Endothelial cell (in vitro differentiated cells): Measurements from ENCODE around the gene SPOP. TPM values are rescaled to one million over a fixed set of nuclear protein-coding genes. Genes with fewer than 3 reads are reported as not detected.

ENCODE experiments used
- DNase-seq: peaks from one replicate; pipeline ENCODE4 v3.0.0; 2021; ENCODE audit warnings: low spot score
- H3K27ac Mint-ChIP-seq: one replicate; pipeline ENCODE4 v1.8.0; 2021; ENCODE audit warnings: mixed read lengths, inconsistent platforms; ENCODE audit not compliant: unreplicated experiment
- H3K27me3 Mint-ChIP-seq: one replicate; pipeline ENCODE4 v1.8.0; 2021; ENCODE audit warnings: mild to moderate bottlenecking, moderate library complexity, mixed read lengths, inconsistent platforms; ENCODE audit not compliant: unreplicated experiment
- H3K36me3 Mint-ChIP-seq: one replicate; pipeline ENCODE4 v1.8.0; 2021; ENCODE audit warnings: mild to moderate bottlenecking, low read depth, mixed read lengths, inconsistent platforms; ENCODE audit not compliant: unreplicated experiment
- H3K4me1 Mint-ChIP-seq: one replicate; pipeline ENCODE4 v1.8.0; 2021; ENCODE audit warnings: mild to moderate bottlenecking, mixed read lengths, inconsistent platforms; ENCODE audit not compliant: unreplicated experiment
- H3K4me3 Mint-ChIP-seq: one replicate; pipeline ENCODE4 v1.8.0; 2021; ENCODE audit warnings: mild to moderate bottlenecking, mixed read lengths, inconsistent platforms; ENCODE audit not compliant: unreplicated experiment
- H3K9me3 Mint-ChIP-seq: one replicate; pipeline ENCODE4 v1.8.0; 2021; ENCODE audit warnings: mixed read lengths, inconsistent platforms; ENCODE audit not compliant: unreplicated experiment
- total RNA-seq: library from RNA; stranded (reverse); fragmentation: NEBNext Ultra II Directional; extraction: Animal tissue kit (Norgen Biotek cat#: 25700); gene quantifications from one replicate; pipeline ENCODE4 v1.2.1, GENCODE V29; 2021; ENCODE audit not compliant: unreplicated experiment
- TF ChIP-seq, protein P1 (sequence below): fragments of 200-600 bp; sonication (generic); IDR thresholded peaks from one replicate; pipeline ENCODE4 v1.5.0; 2021; ENCODE audit warnings: antibody characterized with exemption; ENCODE audit not compliant: unreplicated experiment

SPOP gene
- total RNA-seq, 1 donor from 2014 or later: 55.6 TPM

GRCh38 chr17:49695698-49696232 lies 17.9 kb upstream of the SPOP start:
- Mint-ChIP-seq H3K27me3 (peaks cover 9% of the 10 kb centered on the region), H3K4me1 (peaks cover 25% of the 10 kb centered on the region), H3K27ac (no peak overlapping the region), H3K9me3 (no peaks in the 10 kb centered on the region), H3K36me3 (peaks cover 14% of the 10 kb centered on the region), H3K4me3 (no peak overlapping the region)
- TF ChIP-seq, protein P1, sequence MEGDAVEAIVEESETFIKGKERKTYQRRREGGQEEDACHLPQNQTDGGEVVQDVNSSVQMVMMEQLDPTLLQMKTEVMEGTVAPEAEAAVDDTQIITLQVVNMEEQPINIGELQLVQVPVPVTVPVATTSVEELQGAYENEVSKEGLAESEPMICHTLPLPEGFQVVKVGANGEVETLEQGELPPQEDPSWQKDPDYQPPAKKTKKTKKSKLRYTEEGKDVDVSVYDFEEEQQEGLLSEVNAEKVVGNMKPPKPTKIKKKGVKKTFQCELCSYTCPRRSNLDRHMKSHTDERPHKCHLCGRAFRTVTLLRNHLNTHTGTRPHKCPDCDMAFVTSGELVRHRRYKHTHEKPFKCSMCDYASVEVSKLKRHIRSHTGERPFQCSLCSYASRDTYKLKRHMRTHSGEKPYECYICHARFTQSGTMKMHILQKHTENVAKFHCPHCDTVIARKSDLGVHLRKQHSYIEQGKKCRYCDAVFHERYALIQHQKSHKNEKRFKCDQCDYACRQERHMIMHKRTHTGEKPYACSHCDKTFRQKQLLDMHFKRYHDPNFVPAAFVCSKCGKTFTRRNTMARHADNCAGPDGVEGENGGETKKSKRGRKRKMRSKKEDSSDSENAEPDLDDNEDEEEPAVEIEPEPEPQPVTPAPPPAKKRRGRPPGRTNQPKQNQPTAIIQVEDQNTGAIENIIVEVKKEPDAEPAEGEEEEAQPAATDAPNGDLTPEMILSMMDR: no peak
- DNase-seq: no peak

GRCh38 chr17:49694847-49695697 lies 17.2 kb upstream of the SPOP start:
- Mint-ChIP-seq H3K27ac (peak overlapping the region; percentile 8), H3K9me3 (no peaks in the 10 kb centered on the region), H3K4me1 (peaks cover 27% of the 10 kb centered on the region), H3K4me3 (no peak overlapping the region), H3K36me3 (peaks cover 8% of the 10 kb centered on the region), H3K27me3 (peaks cover 6% of the 10 kb centered on the region)
- DNase-seq: peak; percentile 69
- TF ChIP-seq, protein P1: peak; percentile 91

DNA sequence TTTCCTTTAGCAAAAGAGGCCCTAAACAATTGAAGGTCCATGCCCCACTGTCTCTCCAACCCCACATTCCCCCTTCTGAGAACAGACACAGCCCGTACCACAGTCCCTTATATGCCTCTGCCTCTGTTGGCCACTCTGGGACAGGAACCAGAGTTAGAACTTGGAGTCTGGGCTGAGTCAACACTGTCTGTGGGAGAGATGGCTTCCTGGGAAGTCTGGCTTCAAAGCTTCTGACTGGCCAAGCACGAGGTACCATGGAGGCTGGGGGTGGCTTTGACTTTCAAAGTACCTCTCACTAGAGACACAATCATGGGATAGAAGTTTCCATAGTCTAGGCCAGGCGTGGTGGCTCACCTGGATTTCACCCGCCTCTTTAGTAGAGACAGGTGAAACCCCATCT lies 14.9 kb upstream of the SPOP start:
- TF ChIP-seq, protein P1: no peak
- no peaks in the 10 kb centered on the region for H3K9me3 Mint-ChIP-seq
- H3K4me1 Mint-ChIP-seq: peaks cover 41% of the 10 kb centered on the region
- no peak overlapping the region for H3K4me3 Mint-ChIP-seq
- no peaks in the 10 kb centered on the region for H3K36me3 Mint-ChIP-seq
- H3K27me3 Mint-ChIP-seq: peaks cover 8% of the 10 kb centered on the region
- no peak for DNase-seq
- H3K27ac Mint-ChIP-seq: no peak overlapping the region

DNA sequence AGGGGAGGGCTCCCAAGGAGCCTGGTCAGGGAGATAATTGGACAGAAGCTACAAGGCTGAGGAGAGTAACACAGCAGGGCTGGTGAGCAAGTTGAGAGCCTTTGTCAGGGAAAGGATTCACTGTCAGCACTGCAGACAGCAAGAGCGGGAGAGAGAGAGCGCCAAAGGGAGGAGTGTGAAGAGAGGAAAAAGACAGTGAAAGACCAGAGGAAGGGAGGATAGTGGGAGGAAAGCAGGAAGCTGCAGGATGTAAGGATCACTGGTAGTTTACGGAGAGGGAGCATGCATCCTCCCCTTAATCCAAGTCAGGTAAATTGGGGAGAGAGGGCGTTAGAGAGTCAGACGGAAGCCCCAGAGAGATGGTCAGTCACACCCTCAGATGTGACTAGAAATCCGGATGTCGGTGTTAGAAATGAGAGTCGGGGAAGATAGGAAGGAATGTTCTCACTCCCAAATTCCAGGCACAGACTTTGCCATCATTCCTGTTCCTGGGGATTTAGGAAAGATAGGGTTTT lies 13.8 kb upstream of the SPOP start:
- Mint-ChIP-seq H3K4me1 (peaks cover 47% of the 10 kb centered on the region), H3K36me3 (no peaks in the 10 kb centered on the region), H3K4me3 (peak overlapping the region; percentile 52), H3K9me3 (no peaks in the 10 kb centered on the region), H3K27ac (peak overlapping the region; percentile 10), H3K27me3 (peaks cover 8% of the 10 kb centered on the region)
- TF ChIP-seq, protein P1: no peak
- no peak for DNase-seq
